HPDE6-E6E7 (cell line): ENCODE measurements around the gene CNTN5.

Experiments
- DNase-seq: peaks from one replicate; pipeline ENCODE4 v3.0.0; 2011; ENCODE audit warnings: missing footprints; ENCODE audit errors: extremely low spot score

CNTN5 gene

DNA sequence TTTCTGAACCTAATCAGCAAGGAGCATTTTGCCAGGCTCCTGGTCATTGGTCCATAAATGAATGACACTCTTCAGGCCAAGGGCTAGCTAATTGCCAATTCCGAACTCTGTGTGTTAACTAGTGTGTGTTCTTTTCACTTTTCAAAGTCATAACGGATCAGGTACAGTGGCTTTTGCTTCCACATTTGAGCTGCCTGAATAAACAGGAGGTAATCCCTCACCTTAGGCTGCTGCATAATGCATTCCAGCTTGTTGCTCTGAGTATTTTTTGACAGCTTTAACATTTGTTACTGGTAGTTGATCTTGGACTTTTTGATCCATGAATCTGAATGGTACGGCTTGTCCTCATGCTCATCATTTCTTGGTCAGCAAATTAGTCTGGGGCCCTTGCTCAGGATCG is 485.1 kb downstream of the CNTN5 start:
- DNase-seq = no peak

DNA sequence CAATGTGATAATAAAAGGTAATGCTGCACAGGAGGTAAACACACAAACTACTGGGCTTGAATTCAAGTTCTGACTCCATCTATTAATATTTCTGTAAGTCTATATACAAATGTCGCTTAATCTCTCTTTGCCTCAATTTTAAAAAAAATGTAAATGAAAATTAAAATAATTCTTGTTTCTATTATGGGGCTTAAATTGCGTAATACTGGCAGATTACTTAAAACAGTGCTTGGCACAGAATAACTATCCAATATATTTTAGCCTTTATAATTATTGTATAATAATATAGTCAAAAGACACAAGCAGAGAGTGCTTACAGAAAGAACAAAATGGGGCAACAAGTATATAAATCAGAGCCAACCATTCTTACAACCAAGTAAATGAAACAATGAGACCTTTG is 489.1 kb downstream of the CNTN5 start:
- DNase-seq = no peak

DNA sequence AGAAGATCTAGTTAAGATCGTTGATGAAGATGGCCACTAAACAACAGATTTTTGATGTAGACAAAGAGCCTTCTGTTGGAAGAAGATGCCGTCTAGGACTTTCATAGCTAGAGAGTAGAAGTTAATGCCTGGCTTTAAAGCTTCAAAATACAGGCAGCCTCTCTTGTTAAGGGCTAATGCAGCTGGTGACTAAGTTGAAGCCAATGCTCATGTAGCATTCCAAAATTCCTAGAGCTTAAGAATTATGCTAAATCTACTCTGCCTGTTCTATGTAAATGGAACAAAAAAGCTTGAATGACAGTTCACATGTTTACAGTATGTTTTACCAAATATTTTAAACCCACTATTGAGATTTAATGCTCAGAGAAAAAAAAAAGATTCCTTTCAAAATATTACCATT is 492.6 kb downstream of the CNTN5 start:
- no peak for DNase-seq

DNA sequence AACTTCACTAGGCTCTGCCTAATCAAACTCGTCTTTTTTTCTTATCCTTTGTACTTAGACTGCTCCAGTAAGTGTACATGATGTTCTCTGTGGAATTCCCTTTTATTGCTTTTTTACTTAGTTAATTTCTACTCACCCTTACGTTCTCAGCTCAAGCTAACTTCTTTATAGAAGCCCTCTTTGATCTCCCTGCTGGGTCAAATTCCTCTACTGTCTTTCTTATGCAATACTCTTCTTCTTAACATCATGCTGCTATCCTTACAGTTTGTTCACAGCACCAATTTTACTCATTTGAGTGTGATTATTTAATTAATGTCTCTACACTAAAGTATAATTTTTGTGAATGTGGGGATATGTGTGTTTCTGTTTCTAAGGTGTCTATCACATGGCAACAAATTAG is 498.3 kb downstream of the CNTN5 start:
- no peak for DNase-seq

DNA sequence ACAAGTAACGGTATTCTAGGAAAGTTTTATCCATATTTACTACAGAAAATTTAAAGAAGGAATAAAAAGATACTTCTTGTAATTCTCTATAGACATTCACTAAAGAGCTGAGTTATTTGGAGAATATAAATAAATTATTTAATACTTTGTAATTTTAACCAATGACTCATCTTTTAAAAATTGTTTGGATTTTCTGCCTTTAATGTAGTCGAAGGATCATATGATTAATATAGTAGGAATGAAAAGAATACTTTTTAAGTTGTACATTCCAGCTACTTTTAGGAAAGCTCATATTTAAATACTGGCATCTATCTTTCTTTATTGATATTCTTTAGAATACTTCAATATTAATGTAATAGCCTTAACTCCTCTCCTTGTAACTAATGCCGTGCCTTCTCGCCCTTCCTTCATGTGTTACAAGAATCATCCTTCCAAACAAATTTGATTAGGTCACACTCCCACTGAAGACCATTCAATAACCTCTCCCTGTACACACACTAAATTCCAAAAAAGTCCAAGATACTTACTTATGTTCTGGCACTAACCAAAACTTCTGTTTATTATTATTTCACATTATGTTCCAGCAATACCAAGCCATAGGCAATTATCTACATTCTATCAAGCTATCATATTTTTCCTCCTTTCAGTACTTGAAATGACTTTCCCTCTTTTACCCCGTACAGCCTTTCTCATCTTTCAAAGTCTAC is 501.9 kb downstream of the CNTN5 start:
- no peak for DNase-seq

DNA sequence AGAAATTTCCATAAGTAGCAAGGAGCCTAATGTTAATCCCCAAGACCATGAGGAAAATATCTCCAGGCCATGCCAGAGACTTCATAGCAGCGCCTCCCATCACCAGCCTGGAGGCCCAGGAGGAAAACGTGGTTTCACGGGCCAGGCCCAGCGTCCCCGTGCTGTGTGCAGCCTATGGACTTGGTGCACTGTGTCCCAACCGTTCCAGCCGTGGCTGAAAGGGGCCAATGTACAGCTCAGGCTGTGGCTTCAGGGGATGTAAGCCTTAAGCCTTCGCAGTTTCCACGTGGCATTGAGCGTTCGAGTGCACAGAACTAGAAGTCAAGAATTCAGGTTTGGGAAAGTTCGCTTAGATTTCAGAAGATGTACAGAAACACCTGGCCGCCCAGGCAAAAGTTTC is 510.7 kb downstream of the CNTN5 start:
- DNase-seq = no peak

DNA sequence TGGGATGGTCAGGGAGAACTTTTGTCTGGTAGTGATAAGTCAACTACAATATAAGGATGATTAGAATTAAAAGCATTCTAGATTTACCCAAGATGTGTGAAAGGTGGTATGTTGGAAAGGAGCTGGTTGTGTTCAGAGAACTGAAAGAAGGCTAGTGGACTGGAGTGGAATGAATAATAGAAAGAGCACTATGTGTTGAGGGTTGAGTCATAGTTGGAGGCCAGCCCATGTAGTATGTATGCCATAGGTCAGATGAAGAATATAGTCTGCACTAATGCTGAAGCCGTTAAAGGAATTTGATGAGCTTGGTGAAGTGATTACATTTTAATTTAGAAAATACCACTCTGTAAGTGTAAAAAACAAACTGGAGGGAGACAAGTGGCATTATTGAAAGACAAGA is 514.1 kb downstream of the CNTN5 start:
- DNase-seq = peak; percentile 4

DNA sequence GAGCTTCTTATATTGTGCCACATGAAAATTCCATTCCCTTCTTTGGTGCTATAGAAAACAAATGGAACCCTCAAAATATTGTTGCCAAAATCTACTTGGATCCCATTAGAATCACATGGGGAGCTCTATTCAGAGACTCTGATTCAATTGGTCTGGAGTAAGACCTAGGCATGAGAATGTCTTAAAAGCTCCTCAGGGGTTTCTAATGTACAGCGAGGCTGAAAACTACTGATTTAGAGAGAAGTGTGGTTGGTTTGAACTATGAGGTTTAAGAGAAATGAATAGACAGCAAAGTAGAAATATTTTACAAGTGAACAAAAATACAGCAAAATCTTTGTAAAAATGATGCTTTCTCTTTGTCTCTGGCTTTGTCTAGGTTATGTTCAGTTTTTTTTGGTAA is 514.7 kb downstream of the CNTN5 start:
- no peak for DNase-seq

DNA sequence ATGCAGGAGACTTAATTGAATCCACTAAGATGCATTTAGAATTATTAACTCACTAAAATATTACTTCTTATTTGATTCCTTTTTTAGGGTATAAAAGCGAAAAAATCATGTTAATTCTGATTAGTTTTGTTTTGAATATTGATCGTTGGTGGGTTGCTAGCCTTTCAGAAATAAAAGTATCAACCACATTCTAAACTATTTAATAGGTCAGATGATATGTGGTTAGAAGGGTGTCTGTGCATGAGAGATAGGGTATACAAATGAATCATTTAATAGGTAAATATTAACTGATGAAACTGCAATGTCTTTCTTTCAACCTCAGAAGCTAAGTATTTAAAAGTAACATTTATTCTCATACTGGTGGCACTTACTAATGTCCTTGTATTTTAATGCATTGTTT is 515.1 kb downstream of the CNTN5 start:
- no peak for DNase-seq

DNA sequence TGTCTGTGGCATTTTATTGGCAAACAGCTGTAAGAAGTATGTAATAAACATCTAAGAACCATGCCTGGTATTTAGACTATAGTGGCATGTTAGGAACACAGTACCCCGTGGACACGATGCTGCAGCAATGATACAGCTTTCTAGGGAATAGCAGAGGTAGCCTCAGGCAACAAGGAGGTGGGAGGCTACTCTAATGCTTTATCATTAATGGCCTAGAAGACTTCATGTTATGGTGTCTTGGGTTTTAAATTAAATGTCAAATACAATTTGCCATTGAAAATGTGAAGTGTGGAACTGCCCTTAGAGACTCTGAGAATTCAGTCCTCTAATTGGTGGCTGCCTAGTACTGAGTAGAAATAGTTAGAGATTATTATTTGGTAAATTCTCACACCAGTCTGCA is 516.9 kb downstream of the CNTN5 start:
- DNase-seq = no peak

DNA sequence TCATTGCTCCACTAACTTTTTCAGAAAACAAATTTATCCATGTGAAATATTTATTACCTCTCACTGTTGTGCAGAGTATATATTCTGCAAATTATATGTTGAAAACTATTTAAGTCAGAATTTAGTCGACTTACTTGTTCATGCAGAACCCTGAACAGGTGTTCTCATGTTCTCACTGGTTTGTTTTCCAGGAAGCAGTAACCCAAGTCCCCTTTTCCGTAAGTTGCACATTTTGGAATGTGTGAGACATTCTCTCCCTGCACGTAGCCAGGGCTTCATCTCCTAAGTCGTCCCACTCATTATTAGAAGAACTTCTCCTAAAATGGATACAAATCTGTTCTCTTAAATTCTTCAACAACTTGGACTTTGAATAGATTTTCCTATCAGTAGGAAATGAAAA is 524.9 kb downstream of the CNTN5 start:
- no peak for DNase-seq

DNA sequence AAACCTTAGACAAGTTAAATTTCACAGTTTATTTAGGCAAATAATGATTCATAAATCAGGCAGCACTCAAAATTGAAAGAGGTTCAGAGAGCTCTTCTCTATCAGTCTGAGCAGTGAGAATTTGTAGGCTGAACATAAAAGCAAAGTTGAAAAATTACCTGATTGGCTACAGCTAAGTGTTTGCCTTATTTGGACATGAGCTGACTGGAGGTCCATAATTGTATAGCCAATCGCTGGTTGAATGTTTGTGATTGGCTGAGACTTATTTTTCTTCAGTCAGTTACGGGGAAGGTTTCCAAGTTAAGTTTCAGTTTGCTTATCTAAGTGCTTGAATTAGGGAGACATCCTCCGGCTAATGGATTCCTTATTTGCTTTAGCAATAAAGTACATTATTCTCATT is 527.5 kb downstream of the CNTN5 start:
- no peak for DNase-seq

DNA sequence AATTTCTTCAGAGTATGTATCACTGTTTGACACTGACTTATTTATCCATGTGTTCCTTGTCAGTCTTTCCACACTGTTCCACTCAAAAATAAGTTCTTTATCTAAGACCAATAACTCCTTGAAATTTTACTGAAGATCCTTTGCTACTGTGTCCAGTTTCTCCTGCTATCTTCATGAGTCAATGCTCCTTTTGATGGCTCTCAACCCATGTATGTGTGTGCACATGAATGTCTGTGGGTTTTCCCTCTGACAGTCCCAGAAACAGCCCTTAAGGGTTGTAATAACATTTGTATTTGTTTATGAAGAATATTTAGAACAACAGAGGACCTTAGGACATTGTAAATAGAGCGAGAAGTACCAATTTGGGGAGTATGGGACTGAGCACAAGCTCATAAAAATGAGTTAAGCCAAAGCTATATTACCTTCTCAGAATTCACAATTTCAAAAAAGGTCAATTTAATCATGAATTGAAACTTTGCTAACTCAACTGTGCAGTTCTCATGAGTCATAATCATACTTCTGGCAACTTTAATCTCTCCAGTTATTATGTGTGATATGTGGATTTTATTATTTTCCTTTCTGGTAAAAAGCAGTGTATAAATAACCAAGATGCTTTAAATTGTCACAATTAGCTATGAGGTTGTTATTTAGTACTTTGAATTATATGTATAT is 533.6 kb downstream of the CNTN5 start:
- no peak for DNase-seq

DNA sequence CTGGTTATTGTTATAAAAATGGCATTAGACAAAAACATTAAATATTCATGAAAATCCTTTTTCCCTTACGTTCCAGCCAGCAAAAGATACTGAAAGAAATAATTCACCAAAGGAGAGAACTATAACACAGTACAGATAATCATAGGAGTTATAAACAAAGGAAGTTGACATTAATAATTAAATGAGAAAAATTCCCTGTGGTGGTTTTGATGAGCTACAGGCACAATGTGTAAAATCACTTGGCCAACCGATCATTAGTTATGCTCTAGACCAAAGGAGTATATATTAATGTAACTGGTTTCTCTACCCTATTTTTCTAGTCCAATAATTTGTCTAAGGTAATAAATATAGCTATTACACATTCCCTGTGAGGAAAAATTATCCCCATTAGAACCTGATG is 534.7 kb downstream of the CNTN5 start:
- no peak for DNase-seq

DNA sequence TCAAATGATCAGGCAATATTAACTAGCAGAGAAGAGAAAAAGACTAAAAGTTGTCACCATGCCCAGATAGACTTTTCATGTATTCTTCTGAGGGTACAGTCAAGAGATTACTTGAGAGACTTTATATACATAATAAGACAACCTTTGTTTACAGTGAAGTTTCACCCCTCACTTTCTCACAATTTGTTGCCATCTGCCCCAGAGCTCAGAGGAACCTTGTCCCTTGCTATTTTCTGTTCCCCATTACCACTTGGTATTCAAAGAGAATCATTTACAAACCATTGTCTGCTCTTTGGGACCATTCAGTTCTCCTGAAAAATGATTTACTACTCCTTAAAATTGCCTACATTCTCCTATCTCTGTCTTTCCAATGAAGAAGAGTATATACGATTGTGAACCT is 544.6 kb downstream of the CNTN5 start:
- no peak for DNase-seq

DNA sequence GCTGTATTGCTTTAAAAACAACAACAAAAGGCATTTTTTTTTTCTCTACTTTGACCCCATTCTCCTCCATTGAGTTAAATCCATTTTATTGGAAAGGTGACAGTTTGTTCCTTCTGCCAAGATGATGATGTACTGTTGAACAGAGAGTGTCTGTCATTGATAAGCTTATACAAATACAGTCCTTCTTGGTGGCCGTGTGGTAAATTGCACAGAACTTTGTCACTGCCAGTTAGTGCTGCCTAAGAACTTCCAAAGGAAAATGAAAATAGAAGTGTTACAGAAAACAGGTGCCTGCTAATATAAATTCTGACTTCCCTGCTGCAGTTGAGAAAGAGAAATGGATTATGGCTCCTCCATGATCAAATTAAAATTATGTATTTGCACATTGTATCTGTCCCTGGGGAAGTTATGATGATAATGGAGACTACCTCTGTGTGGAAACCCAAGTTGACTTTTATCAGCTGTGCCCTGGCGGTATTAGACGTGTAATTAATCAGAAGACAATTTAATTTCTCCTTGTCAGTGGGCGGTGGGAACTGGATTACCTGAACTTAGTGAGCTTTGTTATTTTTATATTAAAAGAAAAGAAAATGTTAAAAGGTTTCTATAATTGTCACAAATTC is 546.7 kb downstream of the CNTN5 start:
- no peak for DNase-seq

DNA sequence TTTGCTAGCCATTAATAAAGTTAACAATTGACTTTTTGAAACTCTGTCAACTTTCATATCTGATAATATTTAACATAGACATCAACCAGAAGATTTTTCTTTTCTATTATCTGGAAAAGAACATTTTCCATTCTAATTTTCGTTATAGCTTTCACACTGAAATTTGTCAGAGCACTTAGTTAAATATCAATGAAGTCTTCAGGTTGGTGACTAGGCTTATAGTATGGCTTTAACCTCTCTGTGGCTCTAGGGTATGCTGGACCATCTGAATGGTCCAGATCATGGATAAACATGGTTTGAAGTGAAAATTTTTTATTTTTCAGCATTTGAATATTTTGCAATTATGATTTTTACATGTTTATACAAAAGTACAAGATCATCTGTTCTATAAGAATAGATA is 548.1 kb downstream of the CNTN5 start:
- no peak for DNase-seq

DNA sequence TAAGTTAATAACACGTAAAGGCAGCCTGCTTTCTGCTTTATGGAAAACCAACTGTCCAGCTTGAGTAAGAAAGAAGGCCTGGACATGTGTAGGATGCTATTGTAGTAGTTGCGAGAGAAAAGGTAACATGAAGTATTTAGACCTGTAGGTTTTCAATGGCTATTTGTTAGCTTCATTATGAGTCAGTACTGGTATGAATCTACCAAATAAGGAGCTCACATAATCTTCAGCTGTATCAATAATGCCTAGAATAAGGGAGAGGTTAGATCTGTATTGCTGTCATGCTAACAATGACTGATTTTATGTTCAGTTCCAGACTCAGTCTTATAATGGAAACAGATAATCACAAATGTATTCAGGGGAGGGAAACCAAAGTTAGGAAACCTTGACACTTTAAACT is 550.3 kb downstream of the CNTN5 start:
- no peak for DNase-seq

DNA sequence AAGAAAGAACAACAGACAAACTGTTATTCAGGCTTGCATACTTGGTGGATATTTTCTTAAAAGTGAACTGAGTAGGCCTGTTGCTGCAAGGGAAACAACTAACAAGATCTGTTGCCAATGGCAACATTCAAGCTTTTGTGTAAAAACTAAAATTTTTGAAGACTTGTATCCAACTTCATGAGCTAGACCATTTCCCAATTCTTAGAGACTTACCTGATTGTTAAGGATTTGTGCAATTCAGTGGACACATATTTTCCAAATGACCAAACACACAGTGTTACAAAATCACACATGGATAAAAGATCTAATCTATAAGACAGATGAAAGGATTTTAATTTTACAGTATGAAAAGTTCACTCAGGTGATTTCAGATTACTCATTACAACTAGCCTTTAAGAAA is 564.1 kb downstream of the CNTN5 start:
- DNase-seq = no peak

DNA sequence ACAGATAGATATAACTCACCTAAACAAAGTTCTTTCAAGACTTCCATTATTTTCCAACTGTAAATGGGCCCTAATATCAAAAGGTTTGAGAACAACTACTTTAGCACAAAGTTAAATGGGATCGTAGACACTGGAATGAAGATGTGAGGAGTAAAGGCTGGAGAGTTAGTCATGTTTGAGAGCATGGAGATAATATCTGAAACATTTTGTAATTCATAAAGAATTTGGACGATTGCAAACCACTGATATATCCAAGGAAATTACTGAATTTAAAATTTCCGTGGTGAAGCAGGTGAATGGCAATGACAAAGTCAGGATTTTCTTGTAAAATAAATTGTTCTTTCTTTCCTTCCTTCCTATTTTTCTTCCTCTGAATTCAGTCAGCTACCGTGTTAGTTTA is 564.9 kb downstream of the CNTN5 start:
- DNase-seq = no peak

DNA sequence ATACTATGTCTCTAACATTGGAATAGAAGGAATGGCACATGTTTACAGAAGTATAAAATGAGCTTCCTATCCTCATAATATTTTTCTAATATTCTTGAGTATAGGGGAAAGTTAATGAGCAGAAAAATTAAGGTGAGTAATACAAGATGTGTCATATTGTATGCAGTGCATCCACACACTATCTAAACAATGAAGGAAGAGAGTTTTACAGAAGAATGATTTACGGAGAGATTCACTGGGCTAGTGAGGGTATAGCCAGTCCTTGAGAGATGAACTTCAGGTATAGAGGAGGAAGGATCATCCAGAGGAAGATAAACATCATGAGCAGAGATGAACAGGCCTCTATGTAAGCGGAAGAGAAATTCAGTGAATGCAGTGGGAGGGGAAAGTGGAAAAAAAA is 569.0 kb downstream of the CNTN5 start:
- no peak for DNase-seq

DNA sequence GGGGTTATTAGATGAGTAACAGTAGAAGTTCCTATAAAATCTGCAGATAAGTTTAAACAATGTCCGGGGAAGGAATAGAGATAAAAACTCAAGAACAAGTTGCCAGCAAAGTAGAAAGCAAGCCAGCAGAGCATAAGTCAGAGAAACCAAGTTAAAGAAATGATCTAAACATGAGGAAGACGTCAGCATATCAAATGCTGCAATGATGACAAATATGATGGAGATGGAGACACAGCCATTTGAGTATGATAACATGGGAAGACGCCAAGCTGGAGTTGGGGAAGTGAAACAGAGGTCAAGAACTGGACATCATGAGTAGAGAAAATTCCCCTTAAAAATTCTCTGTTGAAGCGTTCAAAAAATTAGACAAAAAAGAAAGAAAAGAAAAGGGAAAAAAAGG is 571.5 kb downstream of the CNTN5 start:
- DNase-seq = no peak

DNA sequence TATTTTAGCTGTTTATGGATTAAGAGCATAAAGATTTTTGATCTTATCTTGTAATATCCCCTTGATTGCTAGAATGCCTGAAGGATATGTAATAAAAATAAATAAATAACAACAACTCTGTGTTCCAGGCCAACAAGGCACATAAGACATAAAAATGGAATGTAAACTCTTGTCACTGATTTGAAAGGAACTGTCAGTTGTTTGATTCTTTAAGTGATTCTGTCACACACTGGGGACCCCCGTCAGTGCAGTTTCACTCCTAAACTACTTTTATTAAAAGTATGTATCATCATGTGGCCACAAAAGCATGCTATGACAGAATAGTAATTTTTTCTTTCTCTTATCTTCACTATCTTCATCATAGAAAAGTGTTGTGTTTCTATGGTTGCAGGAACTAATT is 572.4 kb downstream of the CNTN5 start:
- no peak for DNase-seq
